H1 (cell line): Measurements from ENCODE around the gene FRRS1L.

Experiments
- EZH2 ChIP-seq: fragments of 200-600 bp; sonication (generic); IDR thresholded peaks from 2 replicates; pipeline ENCODE4 v1.7.1; 2012; ENCODE audit warnings: low read depth, mild to moderate bottlenecking, moderate library complexity, low read length, inconsistent platforms; ENCODE audit not compliant: severe bottlenecking
- MAFK ChIP-seq: IDR thresholded peaks from 2 replicates; pipeline ENCODE4 v1.6.1; 2012; ENCODE audit warnings: low read depth, mild to moderate bottlenecking, improper control_type of control experiment, low read length

GRCh38 chr9:109100543-109101201 lies 66.4 kb downstream of the FRRS1L start:
- TF ChIP-seq MAFK (no peak), EZH2 (no peak)
